HEK293 (cell line): ENCODE data around the gene PET117.

ENCODE experiments used
- WT1 ChIP-seq: fragments of 450-650 bp; formaldehyde crosslinking; IDR thresholded peaks from 2 replicates; pipeline ENCODE4 v1.5.1; 2016; ENCODE audit warnings: missing biosample characterization, missing genetic modification characterization
- YY1 ChIP-seq: fragments of 450-650 bp; formaldehyde crosslinking; IDR thresholded peaks from 2 replicates; pipeline ENCODE4 v1.5.1; 2018; ENCODE audit warnings: missing biosample characterization, missing genetic modification characterization
- ZFP41 ChIP-seq: fragments of 450-650 bp; formaldehyde crosslinking; IDR thresholded peaks from 2 replicates; pipeline ENCODE4 v1.5.1; 2016; ENCODE audit warnings: missing biosample characterization, missing genetic modification characterization, borderline replicate concordance
- ZNF274 ChIP-seq, 2 experiments: fragments of 200-500 bp in 1 of 2; fragments of 450-650 bp in 1 of 2; sonication (Bioruptor generic) in 1 of 2; formaldehyde crosslinking in 1 of 2; IDR thresholded peaks; 2 replicates each; pipeline versions ENCODE4 v1.5.1 to v1.6.1; 2014 to 2016; ENCODE audit warnings: borderline replicate concordance in 1 of 2, inconsistent platforms in 1 of 2, low read length in 1 of 2, missing biosample characterization in 1 of 2, missing genetic modification characterization in 1 of 2
- ZNF366 ChIP-seq: fragments of 450-650 bp; formaldehyde crosslinking; conservative IDR thresholded peaks from 2 replicates; pipeline ENCODE4 v1.5.1; 2016; ENCODE audit warnings: missing biosample characterization, missing genetic modification characterization
- TF ChIP-seq, protein P1 (sequence below): fragments of 450-650 bp; formaldehyde crosslinking; IDR thresholded peaks from 2 replicates; pipeline ENCODE4 v1.5.1; 2016; ENCODE audit warnings: missing biosample characterization, missing genetic modification characterization

DNA sequence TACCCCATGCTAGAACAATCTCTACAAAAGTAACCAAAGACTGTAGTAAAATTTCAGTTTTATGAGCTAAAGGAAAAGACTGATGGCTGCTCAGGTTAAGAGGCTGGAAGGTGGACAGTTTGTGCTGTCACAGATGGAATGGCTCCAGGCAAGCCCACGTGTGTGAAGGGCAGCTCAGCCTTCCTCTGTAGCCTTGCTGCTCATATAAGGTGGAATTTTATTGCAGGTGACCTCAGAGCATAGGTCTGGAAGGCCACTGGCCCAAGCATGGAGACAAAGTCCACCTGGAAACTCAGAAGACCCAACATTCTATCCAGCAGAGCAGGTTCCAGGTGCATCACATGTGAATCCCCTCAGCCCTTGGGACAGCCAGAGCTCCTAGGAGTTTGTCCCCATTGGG lies 53.6 kb downstream of the PET117 start:
- no peak for TF ChIP-seq WT1 (tag by site-specific recombination)
- TF ChIP-seq ZNF366 (tag by site-specific recombination), result no peak
- TF ChIP-seq, protein P1, sequence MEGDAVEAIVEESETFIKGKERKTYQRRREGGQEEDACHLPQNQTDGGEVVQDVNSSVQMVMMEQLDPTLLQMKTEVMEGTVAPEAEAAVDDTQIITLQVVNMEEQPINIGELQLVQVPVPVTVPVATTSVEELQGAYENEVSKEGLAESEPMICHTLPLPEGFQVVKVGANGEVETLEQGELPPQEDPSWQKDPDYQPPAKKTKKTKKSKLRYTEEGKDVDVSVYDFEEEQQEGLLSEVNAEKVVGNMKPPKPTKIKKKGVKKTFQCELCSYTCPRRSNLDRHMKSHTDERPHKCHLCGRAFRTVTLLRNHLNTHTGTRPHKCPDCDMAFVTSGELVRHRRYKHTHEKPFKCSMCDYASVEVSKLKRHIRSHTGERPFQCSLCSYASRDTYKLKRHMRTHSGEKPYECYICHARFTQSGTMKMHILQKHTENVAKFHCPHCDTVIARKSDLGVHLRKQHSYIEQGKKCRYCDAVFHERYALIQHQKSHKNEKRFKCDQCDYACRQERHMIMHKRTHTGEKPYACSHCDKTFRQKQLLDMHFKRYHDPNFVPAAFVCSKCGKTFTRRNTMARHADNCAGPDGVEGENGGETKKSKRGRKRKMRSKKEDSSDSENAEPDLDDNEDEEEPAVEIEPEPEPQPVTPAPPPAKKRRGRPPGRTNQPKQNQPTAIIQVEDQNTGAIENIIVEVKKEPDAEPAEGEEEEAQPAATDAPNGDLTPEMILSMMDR (tag by site-specific recombination), result no peak
- TF ChIP-seq YY1 (tag by site-specific recombination), result no peak
- TF ChIP-seq ZNF274 (IDR thresholded peaks at IDR 0.05; ENCODE audit: low read length), result no peak
- no peak for TF ChIP-seq ZNF274 (tag by site-specific recombination; IDR thresholded peaks at IDR 0.05; ENCODE audit: borderline replicate concordance)
- no peak for TF ChIP-seq ZFP41
